ENCODE results near the gene PHF21A. TPM values are rescaled to one million over a fixed set of nuclear protein-coding genes. Genes with fewer than 3 reads are reported as not detected.

PHF21A gene
- total and polyA plus RNA-seq, 2 of the 13 experiments (the other 11 are each of a cell fraction or from before 2014, with no cell fraction given), result 4.1 to 34.6 TPM

- TF ChIP-seq SNAPC5 (CRISPR knock-in tag; IDR thresholded peaks at IDR 0.05; ENCODE audit: borderline replicate concordance) (no peak), ZNF720 (CRISPR knock-in tag; IDR thresholded peaks at IDR 0.05) (no peak), MEIS1 (CRISPR knock-in tag; IDR thresholded peaks at IDR 0.05; ENCODE audit: borderline replicate concordance) (no peak), MXI1 (IDR thresholded peaks at IDR 0.05; ENCODE audit: borderline replicate concordance, low read depth, low read length) (no peak), MTF1 (CRISPR knock-in tag; IDR thresholded peaks at IDR 0.05) (no peak)
Observed at GRCh38 chr11:46120346-46121300, 631 bp downstream of the PHF21A start (continued).

- peak; percentile 80 for DNase-seq (ENCODE audit: low spot score)
- FAIRE-seq, result peak; percentile 4
- CTCF ChIA-PET (ENCODE audit: low intra/inter-chr PET ratio, low total read pairs), result no interaction called here
- Histone ChIP-seq H3K27me3 (ENCODE audit: control insufficient read depth in 1 of 2, insufficient read depth in 2 of 2, low read length in 2 of 2) (peaks cover 0 to 2% of the 10 kb centered on the region in 2 experiments; a peak in 1 of 5 replicates), H4K20me1 (ENCODE audit: insufficient read depth, low read length) (peaks cover 12% of the 10 kb centered on the region), H3K27ac (ENCODE audit: extremely low read length, insufficient read depth, low read length) (peak overlapping the region; percentile 53), H3K9me3 (ENCODE audit: low read length) (no peaks in the 10 kb centered on the region), H3K4me2 (ENCODE audit: low read depth, low read length) (peak overlapping the region; percentile 91), H3K4me1 (ENCODE audit: insufficient read depth, low read length) (peaks cover 46% of the 10 kb centered on the region), H3K79me2 (ENCODE audit: insufficient read depth, low read length) (peaks cover 36% of the 10 kb centered on the region), H3K9ac (ENCODE audit: insufficient read depth, low read depth, low read length) (peak overlapping the region; percentile 47), H3K4me3 (replicated peaks in 1 of 3; ENCODE audit: insufficient read depth in 1 of 3, low read depth in 2 of 3, low read length in 3 of 3) (peak overlapping the region; percentile 73 to 77 (median 75)), H3K36me3 (replicated peaks in 1 of 2; ENCODE audit: control insufficient read depth in 1 of 2, insufficient read depth in 2 of 2, low read length in 2 of 2) (no peaks in the 10 kb centered on the region), H2AFZ (ENCODE audit: low read length) (no peak overlapping the region)
- in situ Hi-C loops (cut with HindIII; ENCODE audit: extremely low pct_ligation_motif_present, low pct_unique_long_range_greater_than_20kb), result no loop called here
- peak; percentile 45 for ATAC-seq
- intact Hi-C loops (cut with micrococcal nuclease; ENCODE audit: unreplicated experiment), result loop anchor here (10.0 kb wide), 2 partner anchors 65 to 115 kb away; no protein-coding TSS in a partner anchor
- WGBS (ENCODE audit: low lambda C conversion rate), result under 1% methylated on average over 30 of the region's 56 CpGs
- TSS peak; percentile 61 for BruUV-seq (replicated peaks)
- POLR2A ChIA-PET, result no interaction called here
- peak; percentile 59 for TF ChIP-seq ZFY (CRISPR knock-in tag; IDR thresholded peaks at IDR 0.05)
- TF ChIP-seq ZNF281 (CRISPR knock-in tag; IDR thresholded peaks at IDR 0.05; ENCODE audit: borderline replicate concordance), result peak; percentile 91
- no peak for TF ChIP-seq CEBPZ (IDR thresholded peaks at IDR 0.05; ENCODE audit: low read length)
- TF ChIP-seq CHD2 (IDR thresholded peaks at IDR 0.05; ENCODE audit: low read depth, low read length), result peak; percentile 57; the same call in 1 of the 2 replicates
- TF ChIP-seq LCORL (IDR thresholded peaks at IDR 0.05), result no peak
- TF ChIP-seq LCORL (CRISPR knock-in tag; IDR thresholded peaks at IDR 0.05), result peak; percentile 42
- peak; percentile 55; the same call in 1 of the 2 replicates for TF ChIP-seq PITX1 (CRISPR knock-in tag; IDR thresholded peaks at IDR 0.05)
- no peak for TF ChIP-seq TRIM24 (CRISPR knock-in tag; IDR thresholded peaks at IDR 0.05)
- no peak for TF ChIP-seq NR2F2 (IDR thresholded peaks at IDR 0.05; ENCODE audit: borderline replicate concordance, low read depth)
Observed at GRCh38 chr11:46119352-46120216, 1.7 kb downstream of the PHF21A start.
